H9 (cell line): ENCODE results near the gene FCHO1. TPM values are rescaled to one million over a fixed set of nuclear protein-coding genes. Genes with fewer than 3 reads are reported as not detected.

Experiments
- DNase-seq: peaks from one replicate; pipeline ENCODE4 v3.0.0-alpha.2; 2017
- H2AFZ ChIP-seq: one replicate; pipeline ENCODE4 v1.6.1; 2013; ENCODE audit warnings: mild to moderate bottlenecking, low read length, control low read depth, moderate library complexity
- H2AK5ac ChIP-seq: 2 replicates; pipeline ENCODE4 v1.6.1; 2013; ENCODE audit warnings: low read length, control low read depth, mixed read lengths; ENCODE audit not compliant: insufficient read length
- H2BK120ac ChIP-seq: one replicate; pipeline ENCODE4 v1.6.1; 2013; ENCODE audit warnings: low read depth, mild to moderate bottlenecking, low read length, control low read depth, inconsistent platforms; ENCODE audit not compliant: poor library complexity, severe bottlenecking
- H2BK12ac ChIP-seq: 2 replicates; pipeline ENCODE4 v1.6.1; 2013; ENCODE audit warnings: low read length, control low read depth, mixed read lengths, low read depth; ENCODE audit not compliant: insufficient read length
- H2BK15ac ChIP-seq: 2 replicates; pipeline ENCODE4 v1.6.1; 2013; ENCODE audit warnings: low read depth, low read length, control low read depth
- H2BK20ac ChIP-seq: one replicate; pipeline ENCODE4 v1.6.1; 2013; ENCODE audit warnings: low read depth, mild to moderate bottlenecking, low read length, control low read depth, inconsistent platforms; ENCODE audit not compliant: poor library complexity, severe bottlenecking
- H2BK5ac ChIP-seq: 2 replicates; pipeline ENCODE4 v1.6.1; 2013; ENCODE audit warnings: low read length, control low read depth, mixed read lengths; ENCODE audit not compliant: insufficient read length
- H3K14ac ChIP-seq: 2 replicates; pipeline ENCODE4 v1.6.1; 2013; ENCODE audit warnings: low read length, control low read depth; ENCODE audit not compliant: insufficient read depth
- H3K18ac ChIP-seq: 2 replicates; pipeline ENCODE4 v1.6.1; 2013; ENCODE audit warnings: low read depth, mild to moderate bottlenecking, mixed read lengths, low read length, control low read depth; ENCODE audit not compliant: insufficient read length
- H3K23ac ChIP-seq: 2 replicates; pipeline ENCODE4 v1.6.1; 2013; ENCODE audit warnings: low read length, control low read depth, mixed read lengths, low read depth; ENCODE audit not compliant: insufficient read length
- H3K23me2 ChIP-seq: 2 replicates; pipeline ENCODE4 v1.6.1; 2013; ENCODE audit warnings: low read depth, mild to moderate bottlenecking, mixed read lengths, low read length, control low read depth; ENCODE audit not compliant: insufficient read length, poor library complexity, severe bottlenecking
- H3K27ac ChIP-seq: 2 replicates; pipeline ENCODE4 v1.5.1; 2013; ENCODE audit warnings: low read length, control low read depth, mixed read lengths, low read depth; ENCODE audit not compliant: insufficient read length
- H3K27me3 ChIP-seq: 2 replicates; pipeline ENCODE4 v1.6.1; 2013; ENCODE audit warnings: low read length, control low read depth, inconsistent platforms; ENCODE audit not compliant: insufficient read depth
- H3K4ac ChIP-seq: 2 replicates; pipeline ENCODE4 v1.6.1; 2013; ENCODE audit warnings: low read depth, mild to moderate bottlenecking, control low read depth, inconsistent platforms, low read length, moderate library complexity
- H3K4me1 ChIP-seq: 2 replicates; pipeline ENCODE4 v1.6.1; 2013; ENCODE audit warnings: low read length, control low read depth, inconsistent platforms; ENCODE audit not compliant: insufficient read depth
- H3K4me2 ChIP-seq: 2 replicates; pipeline ENCODE4 v1.6.1; 2013; ENCODE audit warnings: low read length, control low read depth, mixed read lengths; ENCODE audit not compliant: insufficient read length, insufficient read depth
- H3K56ac ChIP-seq: 2 replicates; pipeline ENCODE4 v1.6.1; 2013; ENCODE audit warnings: low read depth, mild to moderate bottlenecking, mixed read lengths, low read length, control low read depth; ENCODE audit not compliant: insufficient read length
- H3K79me1 ChIP-seq: 2 replicates; pipeline ENCODE4 v1.6.1; 2013; ENCODE audit warnings: low read depth, mild to moderate bottlenecking, moderate library complexity, low read length, control low read depth, inconsistent platforms; ENCODE audit not compliant: insufficient read depth, poor library complexity, severe bottlenecking
- H3K79me2 ChIP-seq: 2 replicates; pipeline ENCODE4 v1.6.1; 2013; ENCODE audit warnings: low read length, control low read depth, inconsistent platforms; ENCODE audit not compliant: insufficient read depth
- H3K9ac ChIP-seq: 2 replicates; pipeline ENCODE4 v1.6.1; 2013; ENCODE audit warnings: low read length, control low read depth, mixed read lengths; ENCODE audit not compliant: insufficient read length; ENCODE audit errors: extremely low read depth
- H3K9me3 ChIP-seq: one replicate; pipeline ENCODE4 v1.6.1; 2013; ENCODE audit warnings: low read depth, low read length, inconsistent platforms; ENCODE audit not compliant: control insufficient read depth
- H3T11ph ChIP-seq: one replicate; pipeline ENCODE4 v1.6.1; 2013; ENCODE audit warnings: mild to moderate bottlenecking, low read length, control low read depth, inconsistent platforms
- H4K20me1 ChIP-seq: one replicate; pipeline ENCODE4 v1.6.1; 2013; ENCODE audit not compliant: control insufficient read depth, insufficient read length, insufficient read depth
- H4K5ac ChIP-seq: 2 replicates; pipeline ENCODE4 v1.6.1; 2013; ENCODE audit warnings: low read depth, mild to moderate bottlenecking, mixed read lengths, low read length, control low read depth; ENCODE audit not compliant: insufficient read length
- H4K8ac ChIP-seq: replicated peaks from 2 replicates; pipeline ENCODE4 v1.6.1; 2013; ENCODE audit warnings: low read length, control low read depth, mixed read lengths, low read depth; ENCODE audit not compliant: insufficient read length
- H4K91ac ChIP-seq: 2 replicates; pipeline ENCODE4 v1.6.1; 2013; ENCODE audit warnings: low read depth, mild to moderate bottlenecking, moderate library complexity, mixed read lengths, low read length, control low read depth; ENCODE audit not compliant: insufficient read length
- H3K27ac Mint-ChIP-seq, 3 experiments: 2 replicates in 2 of 3; 3 replicates in 1 of 3; pipeline ENCODE4 v1.8.0; 2020 to 2021; ENCODE audit warnings: mixed read lengths in 3 of 3, mild to moderate bottlenecking in 1 of 3, moderate library complexity in 1 of 3
- H3K27me3 Mint-ChIP-seq: 2 replicates; pipeline ENCODE4 v1.8.0; 2021; ENCODE audit warnings: low read depth, mild to moderate bottlenecking, moderate library complexity, mixed read lengths
- H3K36me3 Mint-ChIP-seq, 3 experiments: 2 replicates in 2 of 3; 3 replicates in 1 of 3; pipeline ENCODE4 v1.8.0; 2020 to 2021; ENCODE audit warnings: low read depth in 3 of 3, mixed read lengths in 3 of 3; ENCODE audit not compliant: insufficient read depth in 1 of 3
- H3K4me1 Mint-ChIP-seq, 2 experiments: 2 replicates each; pipeline ENCODE4 v1.8.0; 2020; ENCODE audit warnings: mixed read lengths in 2 of 2
- H3K4me3 Mint-ChIP-seq, 2 experiments: 2 replicates in 1 of 2; 3 replicates in 1 of 2; pipeline ENCODE4 v1.8.0; 2020 to 2021; ENCODE audit warnings: mild to moderate bottlenecking in 2 of 2, mixed read lengths in 2 of 2, moderate library complexity in 1 of 2
- H3K9me3 Mint-ChIP-seq, 2 experiments: 2 replicates in 1 of 2; 3 replicates in 1 of 2; pipeline ENCODE4 v1.8.0; 2020; ENCODE audit warnings: mild to moderate bottlenecking in 2 of 2, mixed read lengths in 2 of 2, moderate library complexity in 1 of 2
- CTCF ChIP-seq: fragments of 200-600 bp; sonication (generic); conservative IDR thresholded peaks from 3 replicates; pipeline ENCODE4 v1.8.0; 2021; ENCODE audit warnings: antibody characterized with exemption, mild to moderate bottlenecking
- WGBS: extraction: QIAGEN DNeasy Blood & Tissue Kit; methylation state at CpG from one replicate; pipeline ENCODE4 v1.1.7; 2013; ENCODE audit warnings: missing lambda C conversion rate, low lambda C conversion rate, mixed read lengths; ENCODE audit not compliant: insufficient read length; ENCODE audit errors: extremely low coverage; 5-methylcytosine and 5-hydroxymethylcytosine counted together
- total RNA-seq: library from RNA; stranded (reverse); gene quantifications from 2 replicates; pipeline ENCODE4 v1.2.1, GENCODE V29; 2021

FCHO1 gene
- total RNA-seq, 1 experiment from 2014 or later: 13.1 TPM

GRCh38 chr19:17778968-17779929, 28.0 kb downstream of the FCHO1 start:
- Histone ChIP-seq H4K20me1 (peaks cover 2% of the 10 kb centered on the region), H3T11ph (no peak overlapping the region), H2AFZ (no peak overlapping the region), H3K27ac (no peak overlapping the region), H2AK5ac (no peak overlapping the region), H4K5ac (no peak overlapping the region), H4K91ac (no peak overlapping the region), H2BK20ac (no peak overlapping the region), H3K23me2 (peaks cover 13% of the 10 kb centered on the region), H4K8ac (no peak overlapping the region), H3K4ac (no peak overlapping the region), H2BK15ac (no peak overlapping the region), H3K4me1 (no peaks in the 10 kb centered on the region), H3K14ac (no peak overlapping the region), H2BK120ac (no peak overlapping the region), H3K9me3 (no peaks in the 10 kb centered on the region), H3K18ac (peak overlapping the region; percentile 23), H2BK5ac (no peak overlapping the region), H3K56ac (no peak overlapping the region), H3K9ac (no peak overlapping the region), H3K27me3 (no peaks in the 10 kb centered on the region), H3K79me2 (no peaks in the 10 kb centered on the region), H2BK12ac (no peak overlapping the region), H3K4me2 (peak overlapping the region; percentile 92), H3K23ac (no peak overlapping the region), H3K79me1 (no peaks in the 10 kb centered on the region)
- TF ChIP-seq CTCF: no peak
- H3K36me3 Mint-ChIP-seq: peaks cover 5 to 10% (median 5%) of the 10 kb centered on the region in 3 experiments; a peak in 3 of 7 replicates
- H3K4me3 Mint-ChIP-seq: peak overlapping the region; percentile 64 to 84
- peaks cover 16 to 28% of the 10 kb centered on the region in 2 experiments for H3K4me1 Mint-ChIP-seq
- no CpG with 5 or more reads among the region's 25 CpGs for WGBS
- 0 out of 2 replicates have a peak, but pooled peaks cover 2% of the 10 kb centered on the region for H3K27me3 Mint-ChIP-seq
- H3K27ac Mint-ChIP-seq: peak overlapping the region in 2 of 3 experiments; percentile 72 to 82; a peak in 4 of 7 replicates
- peaks cover 0 to 2% of the 10 kb centered on the region in 2 experiments; a peak in 1 of 5 replicates for H3K9me3 Mint-ChIP-seq
- DNase-seq: peak; percentile 93
